HG03025 (cell line): ENCODE data around the gene PKP3.
"Not testable (repeated sequence)": the region's sequence is repeated elsewhere in the genome, so short reads cannot be mapped to it uniquely, and the experiment has no call there.

ENCODE experiments used
- ATAC-seq: cut with Tn5 transposase; IDR thresholded peaks from one replicate; pipeline ENCODE4 v1.9.1; 2021; ENCODE audit warnings: mild to moderate bottlenecking, moderate library complexity; ENCODE audit not compliant: unreplicated experiment, low FRiP score

Gene PKP3

DNA sequence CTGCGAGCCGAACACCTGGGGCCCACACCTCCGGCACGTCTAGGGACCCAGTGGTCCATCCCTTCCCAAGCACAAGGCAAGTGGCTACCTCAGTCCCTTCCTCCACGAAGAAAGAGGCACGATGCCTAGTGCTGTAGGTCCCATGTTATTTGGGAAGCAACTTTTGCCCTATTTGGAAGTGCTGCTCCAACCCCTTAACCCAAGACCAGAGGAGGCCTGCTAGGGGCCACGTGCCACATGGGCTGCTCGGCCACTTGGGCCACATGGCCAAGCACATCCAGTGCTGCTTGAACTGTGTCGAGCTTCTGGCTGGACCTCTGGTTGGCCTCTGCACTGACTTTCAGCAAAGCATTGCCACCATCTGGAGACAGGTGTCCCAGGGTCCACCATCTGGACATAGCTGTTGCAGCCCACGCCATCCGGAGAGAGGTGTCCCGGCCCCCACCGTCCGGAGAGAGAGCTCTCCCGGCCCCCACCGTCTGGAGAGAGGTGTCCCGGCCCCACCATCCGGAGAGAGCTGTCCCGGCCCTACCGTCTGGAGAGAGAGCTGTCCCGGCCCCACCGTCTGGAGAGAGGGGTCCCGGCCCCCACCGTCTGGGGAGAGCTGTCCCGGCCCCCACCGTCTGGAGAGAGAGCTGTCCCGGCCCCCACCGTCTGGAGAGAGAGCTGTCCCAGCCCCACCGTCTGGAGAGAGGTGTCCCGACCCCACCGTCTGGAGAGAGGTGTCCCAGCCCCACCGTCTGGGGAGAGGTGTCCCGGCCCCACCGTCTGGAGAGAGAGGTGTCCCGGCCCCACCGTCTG is 31.2 kb upstream of the PKP3 start:
- ATAC-seq, result no peak

DNA sequence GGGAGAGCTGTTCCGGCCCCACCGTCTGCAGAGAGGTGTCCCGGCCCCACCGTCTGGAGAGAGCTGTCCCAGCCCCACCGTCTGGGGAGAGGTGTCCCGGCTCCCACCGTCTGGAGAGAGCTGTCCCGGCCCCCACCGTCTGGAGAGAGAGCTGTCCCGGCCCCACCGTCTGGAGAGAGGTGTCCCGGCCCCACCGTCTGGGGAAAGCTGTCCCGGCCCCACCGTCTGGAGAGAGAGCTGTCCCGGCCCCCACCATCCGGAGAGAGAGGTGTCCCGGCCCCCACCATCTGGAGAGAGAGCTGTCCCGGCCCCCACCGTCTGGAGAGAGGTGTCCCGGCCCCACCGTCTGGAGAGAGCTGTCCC is 30.6 kb upstream of the PKP3 start:
- not testable (repeated sequence) for ATAC-seq

GRCh38 chr11:363948-364761 is 29.9 kb upstream of the PKP3 start:
- ATAC-seq, result no peak

- ATAC-seq, result no peak
These were observed 28.9 kb upstream of the PKP3 start for GRCh38 chr11:364991-365725.

DNA sequence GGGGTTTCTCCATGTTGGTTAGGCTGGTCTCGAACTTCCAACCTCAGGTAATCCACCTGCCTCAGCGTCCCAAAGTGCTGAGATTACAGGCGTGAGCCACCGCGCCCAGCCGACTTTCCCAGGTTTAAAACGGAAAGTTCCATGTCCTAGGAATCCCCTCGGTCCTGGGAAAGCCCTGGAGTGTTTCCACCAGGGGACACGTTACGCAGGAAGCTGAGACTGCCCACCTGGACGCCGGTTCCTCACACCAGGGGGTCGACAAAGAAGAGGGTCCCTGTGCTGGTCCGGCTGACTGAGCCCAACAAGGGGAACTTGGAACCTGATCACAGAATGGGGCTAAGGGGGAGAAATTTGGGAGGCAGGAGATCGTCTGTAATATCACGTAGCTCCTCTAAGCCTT is 28.2 kb upstream of the PKP3 start:
- ATAC-seq, result no peak

DNA sequence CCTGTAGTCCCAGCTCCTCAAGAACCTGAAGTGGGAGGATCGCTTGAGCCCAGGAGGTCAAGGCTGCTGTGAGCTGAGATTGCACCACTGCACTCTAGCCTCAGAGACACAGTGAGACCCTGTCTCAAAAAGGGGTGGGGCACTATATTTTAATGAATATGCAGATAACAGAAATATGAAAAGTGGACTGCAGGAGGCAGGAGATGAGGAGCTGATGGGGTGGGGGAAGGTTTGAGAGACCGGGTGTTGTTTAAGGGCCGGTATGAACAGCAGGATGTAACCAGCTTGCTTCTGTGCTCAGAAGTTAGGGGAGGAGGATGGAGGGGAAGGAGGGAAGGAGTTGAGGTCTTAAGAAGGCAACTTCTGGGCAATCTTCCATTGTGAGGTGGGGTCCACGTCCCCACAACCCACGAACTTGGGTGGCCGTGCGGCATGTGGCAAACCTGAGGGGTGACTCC is 26.0 kb upstream of the PKP3 start:
- ATAC-seq, result no peak

GRCh38 chr11:368414-369335 is 25.3 kb upstream of the PKP3 start:
- ATAC-seq, result no peak

- ATAC-seq, result no peak
These were observed 24.5 kb upstream of the PKP3 start, which contains the start of gene B4GALNT4 for GRCh38 chr11:369336-370018. TSS of gene B4GALNT4 (plus strand) at chr11:369499. CDS start at chr11:369804, 305 bp downstream.

DNA sequence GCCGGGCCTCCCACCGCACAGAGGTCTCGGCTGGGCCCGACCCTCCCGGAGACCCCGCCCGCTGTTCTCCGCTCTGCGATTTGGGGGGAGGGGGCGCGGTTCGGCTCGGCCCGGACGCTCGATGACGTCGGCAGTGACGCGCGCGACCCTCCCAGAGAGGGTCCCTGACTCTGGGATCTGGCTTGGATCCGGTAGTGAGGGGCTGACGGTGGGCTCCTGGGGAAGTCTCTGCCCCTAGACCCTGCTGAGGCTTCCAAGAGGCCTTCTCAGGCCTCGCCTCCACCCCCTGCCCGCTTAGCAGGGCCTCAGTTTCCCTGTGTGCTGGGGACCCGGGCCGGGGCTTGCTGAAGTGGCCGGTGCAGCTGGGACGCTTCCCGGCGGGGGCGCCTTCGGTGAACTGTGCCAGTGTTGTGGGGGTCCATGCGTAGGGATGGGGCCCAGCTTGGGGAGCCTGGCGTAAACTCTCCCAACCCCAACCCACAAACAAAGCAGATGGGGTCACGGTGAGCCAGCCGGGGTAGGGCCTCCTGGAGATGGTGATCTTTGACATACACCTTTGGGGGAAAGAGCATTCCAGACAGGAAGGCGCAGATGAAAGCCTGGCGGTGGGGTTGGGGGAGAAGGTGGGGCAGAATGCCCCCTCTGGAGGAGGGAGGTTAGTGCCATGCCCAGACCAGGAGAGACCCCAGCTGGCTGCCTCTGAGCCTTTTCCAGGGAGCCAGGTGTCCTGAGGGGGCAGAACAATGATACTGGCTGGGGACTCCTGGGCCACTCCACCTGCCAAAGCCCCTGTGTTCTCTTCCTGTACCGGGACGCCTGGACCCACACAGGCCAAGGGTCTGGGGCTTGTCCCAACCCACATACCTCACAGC is 23.7 kb upstream of the PKP3 start:
- no peak for ATAC-seq

DNA sequence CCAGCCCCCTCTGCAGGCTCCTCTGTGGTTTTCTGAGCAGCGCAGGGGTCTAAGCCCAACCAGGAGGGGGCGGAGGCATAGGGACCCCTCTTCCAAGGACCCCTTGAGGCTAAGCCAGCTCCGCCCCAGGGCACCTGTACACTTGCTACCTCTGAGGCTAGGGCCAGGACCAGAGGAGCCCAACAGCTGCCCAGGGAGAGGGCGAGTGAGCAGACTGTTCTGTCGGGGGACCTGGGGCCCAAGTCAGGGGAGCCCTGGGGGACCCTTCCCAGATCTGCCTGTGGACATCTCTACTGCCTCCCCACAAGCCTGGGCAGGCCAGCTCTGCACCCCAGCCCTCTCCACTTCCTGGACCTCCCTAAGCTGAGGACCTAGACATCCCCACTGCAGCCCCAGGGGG is 23.0 kb upstream of the PKP3 start:
- ATAC-seq, result no peak

- no peak for ATAC-seq
These were observed 22.1 kb upstream of the PKP3 start for GRCh38 chr11:371716-372590.

DNA sequence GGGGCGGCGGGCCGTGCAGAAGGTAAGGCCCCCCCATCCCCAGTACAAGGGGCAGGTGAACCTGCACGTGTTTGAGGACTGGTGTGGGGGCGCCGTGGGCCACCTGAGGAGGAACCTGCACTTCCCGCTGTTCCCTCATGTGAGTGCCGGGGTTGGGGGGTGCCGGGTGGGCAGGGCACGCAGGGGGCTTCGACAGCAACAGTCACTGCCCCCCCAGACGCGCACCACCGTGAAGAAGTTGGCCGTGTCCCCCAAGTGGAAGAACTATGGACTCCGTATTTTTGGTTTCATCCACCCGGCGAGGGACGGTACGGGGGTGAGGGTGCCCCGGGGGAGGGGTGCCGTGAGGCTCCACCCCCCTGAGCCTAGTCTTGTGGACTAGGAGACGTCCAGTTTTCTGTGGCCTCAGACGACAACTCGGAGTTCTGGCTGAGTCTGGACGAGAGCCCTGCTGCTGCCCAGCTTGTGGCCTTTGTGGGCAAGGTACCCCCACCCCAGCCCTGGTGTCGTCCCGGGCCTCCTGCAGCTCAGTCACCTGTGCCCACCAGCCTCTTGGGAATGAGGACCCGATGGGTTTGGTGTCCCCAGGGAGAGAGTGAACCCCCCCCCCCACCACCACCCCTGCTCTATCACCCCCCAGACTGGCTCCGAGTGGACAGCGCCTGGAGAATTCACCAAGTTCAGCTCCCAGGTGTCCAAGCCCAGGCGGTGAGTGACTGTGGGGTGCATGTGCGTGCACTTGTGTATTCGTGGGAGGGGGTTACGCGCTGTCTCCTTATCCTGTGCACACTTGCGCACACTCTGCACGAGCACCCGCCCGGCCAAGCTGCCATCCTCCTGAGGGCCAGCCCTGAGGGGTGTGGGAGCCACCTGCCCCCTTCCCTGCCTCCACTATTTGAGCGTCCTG is 20.9 kb upstream of the PKP3 start:
- ATAC-seq, result no peak

- ATAC-seq, result no peak
These were observed 20.1 kb upstream of the PKP3 start for GRCh38 chr11:373716-374551.

DNA sequence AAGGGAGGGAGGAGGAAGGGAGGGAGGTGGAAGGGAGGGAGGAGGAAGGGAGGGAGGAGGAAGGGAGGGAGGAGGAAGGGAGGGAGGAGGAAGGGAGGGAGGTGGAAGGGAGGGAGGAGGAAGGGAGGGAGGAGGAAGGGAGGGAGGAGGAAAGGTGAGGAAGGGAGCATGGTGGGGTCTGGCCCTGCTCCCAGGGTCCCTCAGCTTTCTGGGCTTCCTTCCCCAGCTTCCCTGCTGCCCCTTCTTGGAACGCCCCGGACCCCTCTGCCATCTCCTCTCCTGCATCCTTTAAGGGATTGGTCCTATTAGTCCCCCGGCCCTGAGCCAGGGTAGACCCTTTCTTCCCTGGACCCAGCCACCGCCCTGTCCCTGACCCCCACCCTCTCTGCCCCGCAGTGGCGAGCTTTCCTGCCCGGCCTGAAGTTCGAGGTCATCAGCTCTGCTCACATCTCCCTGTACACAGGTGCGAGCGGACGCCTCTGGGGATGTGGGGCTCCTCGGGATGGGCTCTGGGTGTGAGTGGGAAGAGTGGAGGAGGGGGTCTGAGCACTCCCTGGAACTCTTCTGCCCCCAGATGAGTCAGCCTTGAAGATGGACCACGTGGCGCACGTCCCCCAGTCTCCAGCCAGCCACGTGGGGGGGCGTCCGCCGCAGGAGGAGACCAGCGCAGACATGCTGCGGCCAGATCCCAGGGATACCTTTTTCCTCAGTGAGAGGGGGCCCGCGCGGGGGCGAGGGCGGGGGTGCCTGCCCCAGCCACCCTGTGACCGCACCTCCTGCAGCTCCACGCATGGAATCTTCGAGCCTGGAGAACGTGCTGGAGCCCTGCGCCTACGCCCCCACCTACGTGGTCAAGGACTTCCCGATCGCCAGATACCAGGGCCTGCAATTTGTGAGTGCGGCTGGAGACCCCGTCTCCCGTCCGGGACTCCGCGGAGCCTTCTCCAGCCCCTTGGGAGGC is 18.7 kb upstream of the PKP3 start:
- no peak for ATAC-seq
